HL-60 (cell line): ENCODE results near the gene PPFIBP2.
"Not testable (repeated sequence)": the region's sequence is repeated elsewhere in the genome, so short reads cannot be mapped to it uniquely, and the experiment has no call there.

Source experiments
- DNase-seq, 2 experiments: peaks; one replicate each; pipeline ENCODE4 v3.0.0-alpha.2; 2010 to 2020; ENCODE audit warnings: low read depth in 1 of 2, low spot score in 1 of 2
- H3K27ac ChIP-seq: fragments of 250-450 bp; sonication (Bioruptor Pico); replicated peaks from 2 replicates; pipeline ENCODE4 v1.5.1; 2020; ENCODE audit warnings: mild to moderate bottlenecking, moderate library complexity
- H3K27me3 ChIP-seq: fragments of 250-450 bp; sonication (Bioruptor Pico); 2 replicates; pipeline ENCODE4 v1.5.1; 2021; ENCODE audit warnings: mild to moderate bottlenecking, moderate library complexity; ENCODE audit not compliant: insufficient read depth, poor library complexity, severe bottlenecking
- H3K4me3 ChIP-seq: replicated peaks from 2 replicates; pipeline ENCODE4 v1.5.1; 2011; ENCODE audit warnings: mild to moderate bottlenecking, control low read depth, low read length; ENCODE audit not compliant: insufficient read depth
- CTCF ChIP-seq: IDR thresholded peaks from one replicate; pipeline ENCODE4 v1.5.1; 2011; ENCODE audit warnings: low read length, control low read depth, inconsistent platforms; ENCODE audit not compliant: insufficient read depth
- GABPA ChIP-seq: IDR thresholded peaks from 2 replicates; pipeline ENCODE4 v1.6.1; 2012; ENCODE audit warnings: low read depth
- POLR2AphosphoS5 ChIP-seq: IDR thresholded peaks from 2 replicates; pipeline ENCODE4 v1.6.1; 2012; ENCODE audit warnings: low read depth
- SPI1 ChIP-seq: IDR thresholded peaks from 2 replicates; pipeline ENCODE4 v1.6.1; 2012; ENCODE audit warnings: low read depth, mild to moderate bottlenecking, borderline replicate concordance
- TF ChIP-seq, protein P1 (sequence below): IDR thresholded peaks from 2 replicates; pipeline ENCODE4 v1.6.1; 2012; ENCODE audit warnings: low read depth; ENCODE audit not compliant: insufficient replicate concordance

PPFIBP2 gene

DNA sequence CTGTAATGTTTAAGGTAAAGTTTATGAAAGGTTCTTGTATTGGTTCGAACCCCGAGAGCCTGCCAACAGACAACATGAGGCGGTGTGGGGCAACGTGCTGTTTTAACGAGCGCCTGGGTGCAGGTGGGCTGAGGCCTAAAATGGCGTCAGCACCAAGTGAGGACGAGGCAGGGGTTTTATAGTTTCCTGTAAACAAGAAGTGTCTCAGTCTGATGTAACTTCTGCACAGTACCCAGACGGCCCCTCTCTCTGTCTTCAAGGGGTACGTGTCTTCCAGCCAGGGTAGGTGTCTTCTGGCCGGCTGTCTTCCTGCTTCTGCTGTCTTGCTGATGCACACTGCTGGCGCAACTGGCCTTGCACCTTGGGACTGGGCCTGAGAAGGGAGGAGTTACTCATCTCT, 2.7 kb downstream of the PPFIBP2 start:
- Histone ChIP-seq H3K27ac (no peak overlapping the region), H3K4me3 (no peak overlapping the region), H3K27me3 (no peaks in the 10 kb centered on the region)
- TF ChIP-seq CTCF (no peak), GABPA (no peak)
- no peak for DNase-seq

GRCh38 chr11:7517743-7518142, 3.9 kb downstream of the PPFIBP2 start:
- H3K27ac ChIP-seq, H3K4me3 ChIP-seq, DNase-seq, H3K27me3 ChIP-seq: not testable (repeated sequence)

GRCh38 chr11:7518811-7519562, 5.2 kb downstream of the PPFIBP2 start:
- no peak for DNase-seq
- Histone ChIP-seq H3K27ac (no peak overlapping the region), H3K4me3 (no peak overlapping the region), H3K27me3 (no peaks in the 10 kb centered on the region)
- TF ChIP-seq GABPA (no peak), SPI1 (no peak), POLR2AphosphoS5 (no peak), CTCF (no peak)
- TF ChIP-seq, protein P1, sequence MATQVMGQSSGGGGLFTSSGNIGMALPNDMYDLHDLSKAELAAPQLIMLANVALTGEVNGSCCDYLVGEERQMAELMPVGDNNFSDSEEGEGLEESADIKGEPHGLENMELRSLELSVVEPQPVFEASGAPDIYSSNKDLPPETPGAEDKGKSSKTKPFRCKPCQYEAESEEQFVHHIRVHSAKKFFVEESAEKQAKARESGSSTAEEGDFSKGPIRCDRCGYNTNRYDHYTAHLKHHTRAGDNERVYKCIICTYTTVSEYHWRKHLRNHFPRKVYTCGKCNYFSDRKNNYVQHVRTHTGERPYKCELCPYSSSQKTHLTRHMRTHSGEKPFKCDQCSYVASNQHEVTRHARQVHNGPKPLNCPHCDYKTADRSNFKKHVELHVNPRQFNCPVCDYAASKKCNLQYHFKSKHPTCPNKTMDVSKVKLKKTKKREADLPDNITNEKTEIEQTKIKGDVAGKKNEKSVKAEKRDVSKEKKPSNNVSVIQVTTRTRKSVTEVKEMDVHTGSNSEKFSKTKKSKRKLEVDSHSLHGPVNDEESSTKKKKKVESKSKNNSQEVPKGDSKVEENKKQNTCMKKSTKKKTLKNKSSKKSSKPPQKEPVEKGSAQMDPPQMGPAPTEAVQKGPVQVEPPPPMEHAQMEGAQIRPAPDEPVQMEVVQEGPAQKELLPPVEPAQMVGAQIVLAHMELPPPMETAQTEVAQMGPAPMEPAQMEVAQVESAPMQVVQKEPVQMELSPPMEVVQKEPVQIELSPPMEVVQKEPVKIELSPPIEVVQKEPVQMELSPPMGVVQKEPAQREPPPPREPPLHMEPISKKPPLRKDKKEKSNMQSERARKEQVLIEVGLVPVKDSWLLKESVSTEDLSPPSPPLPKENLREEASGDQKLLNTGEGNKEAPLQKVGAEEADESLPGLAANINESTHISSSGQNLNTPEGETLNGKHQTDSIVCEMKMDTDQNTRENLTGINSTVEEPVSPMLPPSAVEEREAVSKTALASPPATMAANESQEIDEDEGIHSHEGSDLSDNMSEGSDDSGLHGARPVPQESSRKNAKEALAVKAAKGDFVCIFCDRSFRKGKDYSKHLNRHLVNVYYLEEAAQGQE: no peak

GRCh38 chr11:7520011-7520942, 6.5 kb downstream of the PPFIBP2 start:
- TF ChIP-seq SPI1 (no peak), POLR2AphosphoS5 (no peak), CTCF (no peak), GABPA (no peak)
- TF ChIP-seq, protein P1: no peak
- no peak overlapping the region for H3K27ac ChIP-seq
- H3K4me3 ChIP-seq: no peak overlapping the region
- DNase-seq: no peak
- H3K27me3 ChIP-seq: no peaks in the 10 kb centered on the region
